CD14-positive monocyte (primary cell): ENCODE results near the gene PRKCA. TPM values are rescaled to one million over a fixed set of nuclear protein-coding genes. Genes with fewer than 3 reads are reported as not detected.
A peak's percentile ranks its signal among the peaks of the same experiment; 100 is the strongest.

Experiments
- DNase-seq, 3 donors: peaks; one replicate each; pipeline ENCODE4 v3.0.0-alpha.2; 2011 to 2022
- H2AFZ ChIP-seq: 2 replicates; pipeline ENCODE4 v1.6.0; 2012; ENCODE audit warnings: mild to moderate bottlenecking, low read depth, low read length, inconsistent platforms; ENCODE audit not compliant: insufficient read depth, poor library complexity, severe bottlenecking
- H3K27ac ChIP-seq, 2 donors: 1 replicate in 1 of 2; 2 replicates in 1 of 2; pipeline ENCODE4 v1.5.1; 2012 to 2013; ENCODE audit warnings: low read length in 2 of 2, control low read depth in 1 of 2, inconsistent platforms in 1 of 2, low read depth in 1 of 2, mild to moderate bottlenecking in 1 of 2
- H3K27me3 ChIP-seq, 2 donors: one replicate each; pipeline versions ENCODE4 v1.6.0 to v1.6.1; 2011 to 2013; ENCODE audit warnings: low read length in 2 of 2; ENCODE audit not compliant: control insufficient read depth in 2 of 2, insufficient read depth in 2 of 2
- H3K36me3 ChIP-seq, 2 donors: replicated peaks in 1 of 2; 1 replicate in 1 of 2; 2 replicates in 1 of 2; pipeline versions ENCODE4 v1.5.1 to v1.6.1; 2012 to 2013; ENCODE audit warnings: low read length in 2 of 2, control low read depth in 1 of 2, inconsistent platforms in 1 of 2, mild to moderate bottlenecking in 1 of 2; ENCODE audit not compliant: insufficient read depth in 2 of 2, control insufficient read depth in 1 of 2
- H3K4me1 ChIP-seq, 2 donors: 1 replicate in 1 of 2; 2 replicates in 1 of 2; pipeline versions ENCODE4 v1.5.1 to v1.6.1; 2012 to 2013; ENCODE audit warnings: low read length in 2 of 2, control low read depth in 1 of 2, inconsistent platforms in 1 of 2, mild to moderate bottlenecking in 1 of 2, moderate library complexity in 1 of 2; ENCODE audit not compliant: insufficient read depth in 2 of 2, control insufficient read depth in 1 of 2
- H3K4me2 ChIP-seq: replicated peaks from 2 replicates; pipeline ENCODE3; 2012; ENCODE audit warnings: low read length, moderate library complexity, mild to moderate bottlenecking; ENCODE audit not compliant: poor library complexity, severe bottlenecking; ENCODE audit errors: extremely low read depth
- H3K4me3 ChIP-seq, 3 experiments: fragments of 200-600 bp in 1 of 3; sonication (generic) in 1 of 3; replicated peaks in 1 of 3; 1 replicate in 2 of 3; 2 replicates in 1 of 3; pipeline ENCODE4 v1.5.1; 2011 to 2013; ENCODE audit warnings: low read length in 3 of 3, mild to moderate bottlenecking in 3 of 3, control low read depth in 2 of 3, low read depth in 2 of 3, inconsistent platforms in 1 of 3, moderate library complexity in 1 of 3
- H3K79me2 ChIP-seq: 2 replicates; pipeline ENCODE4 v1.6.0; 2012; ENCODE audit warnings: mild to moderate bottlenecking, control low read depth, inconsistent platforms, low read length, moderate library complexity; ENCODE audit not compliant: insufficient read depth
- H3K9ac ChIP-seq: 2 replicates; pipeline ENCODE4 v1.6.0; 2017; ENCODE audit warnings: low read length, mild to moderate bottlenecking; ENCODE audit not compliant: insufficient read depth, poor library complexity, severe bottlenecking
- H3K9me3 ChIP-seq, 2 donors: replicated peaks in 1 of 2; 1 replicate in 1 of 2; 2 replicates in 1 of 2; pipeline versions ENCODE4 v1.5.1 to v1.6.1; 2012 to 2013; ENCODE audit warnings: low read length in 2 of 2, control low read depth in 1 of 2; ENCODE audit not compliant: control insufficient read depth in 1 of 2, insufficient read depth in 1 of 2
- H4K20me1 ChIP-seq: 2 replicates; pipeline ENCODE4 v1.6.0; 2012; ENCODE audit warnings: mild to moderate bottlenecking, low read length, control low read depth, moderate library complexity; ENCODE audit not compliant: insufficient read depth
- H3K27ac Mint-ChIP-seq, 7 donors: one replicate each; pipeline ENCODE4 v1.8.0; 2020; ENCODE audit warnings: mild to moderate bottlenecking in 7 of 7, mixed read lengths in 7 of 7, moderate library complexity in 6 of 7, inconsistent platforms in 2 of 7
- H3K27me3 Mint-ChIP-seq, 3 donors: one replicate each; pipeline ENCODE4 v1.8.0; 2021 to 2022; ENCODE audit warnings: low read depth in 3 of 3, mild to moderate bottlenecking in 3 of 3, mixed read lengths in 3 of 3, moderate library complexity in 3 of 3, inconsistent platforms in 1 of 3
- H3K36me3 Mint-ChIP-seq, 2 donors: one replicate each; pipeline ENCODE4 v1.8.0; 2020; ENCODE audit warnings: mixed read lengths in 2 of 2, inconsistent platforms in 1 of 2, mild to moderate bottlenecking in 1 of 2
- H3K4me1 Mint-ChIP-seq: one replicate; pipeline ENCODE4 v1.8.0; 2020; ENCODE audit warnings: mild to moderate bottlenecking, mixed read lengths
- H3K4me3 Mint-ChIP-seq, 2 donors: one replicate each; pipeline ENCODE4 v1.8.0; 2020; ENCODE audit warnings: mild to moderate bottlenecking in 2 of 2, mixed read lengths in 2 of 2, moderate library complexity in 1 of 2
- H3K9me3 Mint-ChIP-seq, 7 donors: one replicate each; pipeline ENCODE4 v1.8.0; 2020 to 2022; ENCODE audit warnings: mixed read lengths in 7 of 7, mild to moderate bottlenecking in 6 of 7, moderate library complexity in 6 of 7, inconsistent platforms in 2 of 7
- WGBS: methylation state at CpG from one replicate; pipeline ENCODE4 v1.1.5; 2013; ENCODE audit warnings: missing lambda C conversion rate; ENCODE audit not compliant: insufficient coverage; 5-methylcytosine and 5-hydroxymethylcytosine counted together
- intact Hi-C, 2 donors: fragments of 100-400 bp; cut with micrococcal nuclease; formaldehyde crosslinking; loops; one replicate each; pipeline versions ENCODE4 v1.15.0 to v1.15.1; 2023
- polyA plus RNA-seq, 3 donors: library from polyadenylated mRNA; depleted of rRNA in 1 of 3; unstranded in 2 of 3; stranded (reverse) in 1 of 3; fragments of 300-500 nt in 2 of 3; fragments of >200 nt in 1 of 3; fragmentation: Illumina TruSeq in 2 of 3; gene quantifications; 1 replicate in 2 of 3; 2 replicates in 1 of 3; pipeline ENCODE4 v1.2.3, GENCODE V29; 2012 to 2021
- TF ChIP-seq, protein P1 (sequence below): fragments of 200-600 bp; IDR thresholded peaks from one replicate; pipeline ENCODE4 v1.8.0; 2022; ENCODE audit warnings: antibody characterized with exemption, mild to moderate bottlenecking

The PRKCA gene
- polyA plus RNA-seq, 3 donors, result 0.22 to 7.1 (median 0.30) TPM

- peak in 2 of 3 donors; percentile 3 to 11 for DNase-seq
- H3K9me3 Mint-ChIP-seq, result no peaks in the 10 kb centered on the region
- H3K4me1 Mint-ChIP-seq, result peaks cover 15% of the 10 kb centered on the region
- peaks cover 6 to 10% of the 10 kb centered on the region in 2 donors for H3K36me3 Mint-ChIP-seq
- Histone ChIP-seq H3K9ac (no peak overlapping the region), H3K4me1 (peaks cover 6 to 8% of the 10 kb centered on the region in 2 donors), H3K9me3 (no peaks in the 10 kb centered on the region), H3K36me3 (peaks cover 0 to 1% of the 10 kb centered on the region in 2 donors), H3K27me3 (no peaks in the 10 kb centered on the region), H4K20me1 (no peaks in the 10 kb centered on the region), H3K27ac (no peak overlapping the region), H2AFZ (no peak overlapping the region), H3K4me2 (no peak overlapping the region), H3K4me3 (no peak overlapping the region), H3K79me2 (no peaks in the 10 kb centered on the region)
- 92% methylated on average over 2 of the region's 8 CpGs for WGBS
- H3K27me3 Mint-ChIP-seq, result peaks cover 0 to 1% (median 1%) of the 10 kb centered on the region in 3 donors
- no peak overlapping the region for H3K4me3 Mint-ChIP-seq
- intact Hi-C loops, result no loop called here
- TF ChIP-seq, protein P1, sequence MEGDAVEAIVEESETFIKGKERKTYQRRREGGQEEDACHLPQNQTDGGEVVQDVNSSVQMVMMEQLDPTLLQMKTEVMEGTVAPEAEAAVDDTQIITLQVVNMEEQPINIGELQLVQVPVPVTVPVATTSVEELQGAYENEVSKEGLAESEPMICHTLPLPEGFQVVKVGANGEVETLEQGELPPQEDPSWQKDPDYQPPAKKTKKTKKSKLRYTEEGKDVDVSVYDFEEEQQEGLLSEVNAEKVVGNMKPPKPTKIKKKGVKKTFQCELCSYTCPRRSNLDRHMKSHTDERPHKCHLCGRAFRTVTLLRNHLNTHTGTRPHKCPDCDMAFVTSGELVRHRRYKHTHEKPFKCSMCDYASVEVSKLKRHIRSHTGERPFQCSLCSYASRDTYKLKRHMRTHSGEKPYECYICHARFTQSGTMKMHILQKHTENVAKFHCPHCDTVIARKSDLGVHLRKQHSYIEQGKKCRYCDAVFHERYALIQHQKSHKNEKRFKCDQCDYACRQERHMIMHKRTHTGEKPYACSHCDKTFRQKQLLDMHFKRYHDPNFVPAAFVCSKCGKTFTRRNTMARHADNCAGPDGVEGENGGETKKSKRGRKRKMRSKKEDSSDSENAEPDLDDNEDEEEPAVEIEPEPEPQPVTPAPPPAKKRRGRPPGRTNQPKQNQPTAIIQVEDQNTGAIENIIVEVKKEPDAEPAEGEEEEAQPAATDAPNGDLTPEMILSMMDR, result no peak
- H3K27ac Mint-ChIP-seq, result peak overlapping the region in 1 of 7 donors; percentile 51
These were observed 206.8 kb downstream of the PRKCA start for GRCh38 chr17:66508896-66509844.

- no peak overlapping the region for H3K9ac ChIP-seq
- H3K9me3 ChIP-seq, result no peaks in the 10 kb centered on the region
- no peak overlapping the region for H3K4me3 ChIP-seq
- H3K4me1 ChIP-seq, result peaks cover 6 to 8% of the 10 kb centered on the region in 2 donors
- Mint-ChIP-seq H3K36me3 (peaks cover 13 to 18% of the 10 kb centered on the region in 2 donors), H3K9me3 (no peaks in the 10 kb centered on the region), H3K27me3 (peaks cover 0 to 1% (median 1%) of the 10 kb centered on the region in 3 donors), H3K4me3 (no peak overlapping the region), H3K27ac (no peak overlapping the region), H3K4me1 (peaks cover 15% of the 10 kb centered on the region)
- no peak overlapping the region for H3K27ac ChIP-seq
- no peaks in the 10 kb centered on the region for H3K27me3 ChIP-seq
- no peaks in the 10 kb centered on the region for H3K79me2 ChIP-seq
- TF ChIP-seq, protein P1, result no peak
- intact Hi-C loops, result no loop called here
- H3K36me3 ChIP-seq, result peaks cover 0 to 6% of the 10 kb centered on the region in 2 donors
- no peak overlapping the region for H2AFZ ChIP-seq
- no peak for DNase-seq
- no peaks in the 10 kb centered on the region for H4K20me1 ChIP-seq
- 60% methylated on average over 1 of the region's 3 CpGs for WGBS
- H3K4me2 ChIP-seq, result no peak overlapping the region
These were observed 207.5 kb downstream of the PRKCA start for GRCh38 chr17:66509926-66510325.
